SW 1271 (cell line): ENCODE results near the gene TMEM141.
"Not testable (repeated sequence)": the region's sequence is repeated elsewhere in the genome, so short reads cannot be mapped to it uniquely, and the experiment has no call there.

ENCODE experiments used
- DNase-seq, 2 experiments: peaks; one replicate each; lab custom pipeline; 2025; lab: John Stamatoyannopoulos, UW

The TMEM141 gene

DNA sequence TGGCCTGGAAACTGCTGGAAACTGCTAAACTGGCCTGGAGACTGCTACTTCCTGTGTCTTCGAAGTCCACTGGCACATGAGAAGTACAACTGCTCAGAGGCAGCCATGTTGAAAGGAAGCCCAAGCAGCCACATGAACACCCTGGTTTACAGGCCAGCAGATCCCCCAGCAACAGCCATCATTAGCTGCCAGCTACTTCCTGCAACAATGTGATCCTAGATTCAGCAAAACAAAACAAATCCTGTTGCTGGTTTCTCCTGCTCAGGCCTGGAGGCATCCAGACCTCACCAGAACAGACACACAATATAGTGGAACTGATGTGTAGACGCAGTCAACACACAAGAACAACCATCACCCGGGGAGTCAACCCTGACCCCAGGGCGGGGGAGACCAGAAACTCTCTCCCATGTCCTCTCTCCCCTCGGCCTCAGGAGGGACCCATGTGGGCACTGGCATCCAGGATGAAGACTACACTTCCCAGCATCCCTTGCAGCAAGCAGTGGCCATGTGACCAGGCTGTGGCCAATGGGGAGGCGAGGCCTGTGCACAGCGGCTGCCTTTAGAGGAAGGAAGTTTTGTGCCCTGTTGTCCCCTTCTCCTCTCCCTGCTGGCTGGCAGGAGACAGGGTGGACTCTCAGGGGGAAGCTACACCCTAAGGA is 17.6 kb upstream of the TMEM141 start:
- peak in 1 of 2 experiments; percentile 32 for DNase-seq

- DNase-seq, result no peak
These were observed 16.6 kb upstream of the TMEM141 start for GRCh38 chr9:136774416-136775045.

DNA sequence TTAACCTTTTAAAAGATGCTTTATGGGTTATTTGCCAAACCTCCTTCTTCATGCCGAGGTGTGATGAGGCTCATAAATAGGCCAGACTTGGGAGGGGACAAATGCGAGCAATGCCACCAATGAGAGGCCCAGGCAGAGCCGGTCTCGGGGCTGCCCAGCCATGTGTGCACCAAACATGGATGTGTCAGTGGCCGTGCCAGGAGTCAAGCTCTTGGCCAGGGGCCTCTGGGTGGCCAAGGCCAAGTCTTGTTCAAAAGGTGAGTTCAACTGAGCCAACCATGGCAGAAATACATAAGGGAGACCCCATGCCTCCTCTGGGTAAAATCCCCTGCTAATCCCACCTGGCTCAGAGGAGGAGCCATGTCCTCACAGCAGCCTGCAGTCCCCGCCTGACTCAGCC is 16.0 kb upstream of the TMEM141 start:
- no peak for DNase-seq

- no peak for DNase-seq
These were observed 14.2 kb upstream of the TMEM141 start for GRCh38 chr9:136776947-136777346.

GRCh38 chr9:136777359-136777758 is 13.8 kb upstream of the TMEM141 start:
- DNase-seq, result no peak

DNA sequence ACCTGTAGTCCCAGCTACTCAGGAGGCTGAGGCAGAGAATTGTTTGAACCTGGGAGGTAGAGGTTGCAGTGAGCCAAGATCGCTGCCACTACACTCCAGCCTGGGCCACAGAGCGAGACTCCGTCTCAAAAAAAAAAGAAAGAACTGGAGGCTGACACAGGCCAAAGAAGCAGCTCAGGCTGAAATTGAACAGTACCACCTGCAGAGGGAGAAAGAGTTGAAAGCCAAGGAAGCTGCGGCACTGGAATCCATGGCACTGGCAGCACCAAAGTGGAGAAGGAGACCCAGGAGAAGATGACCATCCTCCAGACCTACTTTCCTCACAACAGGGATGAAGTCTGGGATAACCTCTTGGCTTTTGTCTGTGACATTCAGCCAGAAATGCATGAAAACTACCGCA is 11.3 kb upstream of the TMEM141 start:
- DNase-seq, result peak in 1 of 2 experiments; percentile 17

- DNase-seq, result no peak
These were observed 8.7 kb upstream of the TMEM141 start for GRCh38 chr9:136782452-136782851.

GRCh38 chr9:136784249-136784996 is 6.7 kb upstream of the TMEM141 start:
- DNase-seq, result peak; percentile 43 to 63

DNA sequence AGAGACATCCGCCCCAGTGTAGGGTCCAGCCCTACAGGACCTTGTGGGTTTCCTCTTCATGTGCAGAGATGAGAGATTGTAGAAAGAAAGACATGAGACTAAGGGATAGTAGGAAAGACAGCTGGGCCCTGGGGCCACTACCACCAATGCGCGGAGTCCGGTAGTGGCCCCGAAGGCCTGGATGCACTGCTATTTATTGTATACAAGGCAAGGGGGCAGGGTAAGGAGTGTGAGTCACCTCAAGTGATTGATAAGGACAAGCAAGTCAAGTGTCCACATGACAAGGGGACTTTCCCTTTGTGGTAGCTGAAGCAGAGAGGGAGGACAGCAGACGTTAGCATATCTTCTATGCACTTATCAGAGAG is 6.2 kb upstream of the TMEM141 start:
- DNase-seq, result no peak

- not testable (repeated sequence) for DNase-seq
These were observed 5.4 kb upstream of the TMEM141 start for GRCh38 chr9:136785565-136786355.

DNA sequence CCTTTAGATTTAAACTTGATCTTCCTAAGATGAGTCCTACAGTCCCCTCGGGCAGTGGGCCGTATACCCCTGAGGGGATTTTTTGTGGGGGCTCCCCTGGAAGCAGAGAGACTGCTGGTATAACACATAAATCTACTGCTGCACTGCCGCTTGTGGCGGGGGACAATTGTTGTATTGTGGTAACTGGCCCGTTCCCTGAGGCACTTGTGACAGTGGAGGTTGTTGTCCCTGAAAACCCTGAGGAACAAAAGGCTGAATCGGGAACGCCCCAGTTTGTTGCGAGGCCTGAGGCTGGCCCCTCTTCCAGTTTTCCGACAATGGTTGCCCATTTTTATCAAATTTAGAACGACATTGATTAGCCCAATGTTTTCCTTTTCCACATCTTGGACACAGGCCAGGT is 4.7 kb upstream of the TMEM141 start:
- DNase-seq, result no peak

- DNase-seq, result not testable (repeated sequence)
These were observed 4.2 kb upstream of the TMEM141 start for GRCh38 chr9:136786983-136787382.

- peak in 1 of 2 experiments; percentile 66 for DNase-seq
These were observed 3.3 kb upstream of the TMEM141 start for GRCh38 chr9:136787690-136788400.

GRCh38 chr9:136788644-136789522 is 2.3 kb upstream of the TMEM141 start:
- DNase-seq, result not testable (repeated sequence)

GRCh38 chr9:136789523-136789937 is 1.6 kb upstream of the TMEM141 start:
- no peak for DNase-seq

DNA sequence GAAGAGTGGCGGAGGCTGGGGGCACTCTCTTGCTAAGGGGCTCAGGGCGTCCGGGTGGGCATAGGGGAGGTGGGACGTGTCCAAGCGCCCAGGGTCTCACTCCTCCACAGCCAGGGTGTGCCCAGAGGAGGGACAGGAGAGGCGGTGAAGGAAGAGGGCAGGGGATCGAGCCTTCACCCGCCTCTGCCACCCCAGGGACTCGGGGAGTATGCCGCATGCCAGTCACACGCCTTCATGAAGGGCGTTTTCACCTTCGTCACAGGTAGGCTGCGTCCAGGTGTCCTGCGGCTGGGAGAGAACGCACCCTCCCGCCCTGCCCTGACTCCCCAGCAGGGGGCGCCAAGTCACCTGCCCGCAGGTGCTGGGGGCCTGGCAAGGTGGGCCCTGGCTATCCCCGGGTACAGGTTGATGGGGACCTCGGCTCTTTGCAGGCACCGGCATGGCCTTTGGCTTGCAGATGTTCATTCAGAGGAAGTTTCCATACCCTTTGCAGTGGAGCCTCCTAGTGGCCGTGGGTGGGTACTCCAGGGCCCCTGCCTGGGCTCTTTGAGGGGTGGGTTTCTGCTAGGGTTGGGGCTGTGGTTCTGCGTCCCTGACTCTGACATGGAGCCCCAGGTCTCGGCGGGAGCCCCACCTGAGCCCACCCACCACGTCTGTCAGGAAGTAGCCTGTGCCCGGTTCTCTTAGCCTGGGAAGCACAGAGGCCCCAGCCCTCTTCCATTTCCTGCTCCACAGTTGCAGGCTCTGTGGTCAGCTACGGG is 552 bp downstream of the TMEM141 start:
- DNase-seq, result peak in 1 of 2 experiments; percentile 40

GRCh38 chr9:136792321-136793085 is 1.4 kb downstream of the TMEM141 start:
- no peak for DNase-seq

DNA sequence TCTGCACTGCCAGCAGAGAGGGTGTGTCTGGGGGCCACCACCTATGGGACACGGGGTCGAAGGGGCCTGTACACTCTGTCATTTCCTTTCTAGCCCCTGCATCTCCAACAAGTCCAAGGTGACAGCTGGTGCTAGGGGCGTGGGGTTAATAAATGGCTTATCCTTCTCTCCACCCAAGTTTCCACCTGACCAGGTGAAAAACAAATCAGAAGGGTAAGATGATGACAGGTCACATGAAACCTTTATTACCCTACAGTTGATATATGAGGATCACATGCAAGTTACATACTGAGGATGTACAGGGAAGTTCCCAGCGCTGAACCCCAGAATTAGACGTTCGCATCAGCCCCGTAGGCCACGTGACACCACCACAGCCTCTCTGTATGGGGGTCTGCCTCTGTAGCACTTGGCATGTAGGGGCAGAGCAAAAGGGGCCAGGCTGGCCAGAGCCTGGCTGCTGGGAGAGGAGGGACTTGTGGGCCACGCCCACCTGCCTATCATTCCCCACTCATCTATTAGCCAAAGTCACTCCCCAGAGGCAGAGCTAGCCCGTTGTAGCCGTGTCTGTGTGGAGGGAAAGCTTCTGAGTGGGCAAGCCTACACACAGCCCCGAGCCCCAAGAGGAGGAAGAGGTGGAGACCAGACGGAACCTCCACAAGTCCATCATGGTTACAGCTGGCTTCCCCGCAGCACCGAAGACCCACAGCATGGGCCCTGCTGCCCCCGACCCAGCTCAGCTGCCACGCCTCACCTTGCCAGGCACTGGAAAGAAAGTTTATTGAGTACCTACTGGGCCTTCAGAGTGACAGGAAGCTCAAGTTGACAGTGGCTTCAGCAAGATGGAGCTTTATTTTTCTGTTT is 2.2 kb downstream of the TMEM141 start:
- peak in 1 of 2 experiments; percentile 45 for DNase-seq
